Gastroesophageal sphincter (tissue), 3 donors: ENCODE measurements around the gene PAX7.
"Not testable (repeated sequence)": the region's sequence is repeated elsewhere in the genome, so short reads cannot be mapped to it uniquely, and the experiment has no call there.

Experiments
- CTCF ChIP-seq, 4 experiments: fragments of 200-600 bp in 2 of 4; fragments of 450-650 bp in 2 of 4; sonication (generic) in 1 of 4; IDR thresholded peaks; one replicate each; pipeline ENCODE4 v1.5.1; 2017 to 2019; ENCODE audit warnings: antibody characterized with exemption in 4 of 4, mild to moderate bottlenecking in 2 of 4, moderate library complexity in 2 of 4
- POLR2A ChIP-seq, 2 donors: fragments of 450-650 bp; IDR thresholded peaks; one replicate each; pipeline ENCODE4 v1.6.1; 2017; ENCODE audit warnings: antibody characterized with exemption in 2 of 2, mild to moderate bottlenecking in 2 of 2, moderate library complexity in 1 of 2
- POLR2AphosphoS5 ChIP-seq: sonication (generic); formaldehyde crosslinking; IDR thresholded peaks from one replicate; pipeline ENCODE4 v1.6.1; 2017; ENCODE audit warnings: antibody characterized with exemption

DNA sequence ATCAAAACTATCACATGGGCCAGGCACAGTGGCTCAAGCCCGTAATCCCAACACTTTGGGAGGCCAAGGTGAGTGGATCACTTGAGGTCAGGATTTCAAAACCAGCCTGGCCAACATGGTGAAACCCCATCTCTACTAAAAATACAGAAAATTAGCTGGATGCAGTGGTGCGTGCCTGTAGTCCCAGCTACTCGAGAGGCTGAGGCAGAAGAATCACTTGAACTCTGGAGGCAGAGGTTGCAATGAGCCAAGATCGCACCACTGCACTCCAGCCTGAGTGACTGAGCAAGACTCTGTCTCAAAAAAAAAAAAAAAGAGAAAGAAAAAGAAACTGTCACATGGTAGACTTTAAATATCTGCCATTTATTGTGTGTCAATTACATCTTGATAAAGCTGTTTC is 44.6 kb upstream of the PAX7 start:
- TF ChIP-seq CTCF (IDR thresholded peaks at IDR 0.05); POLR2AphosphoS5; POLR2A (IDR thresholded peaks at IDR 0.05): not testable (repeated sequence)
